Fibroblast of upper back skin (primary cell): Measurements from ENCODE around the gene HEATR5A.
"Not testable (repeated sequence)": the region's sequence is repeated elsewhere in the genome, so short reads cannot be mapped to it uniquely, and the experiment has no call there.

Source experiments
- DNase-seq: peaks from one replicate; pipeline ENCODE4 v3.0.0-alpha.2; 2013

HEATR5A gene

GRCh38 chr14:31278883-31279282 is 141.5 kb downstream of the HEATR5A start:
- no peak for DNase-seq

- DNase-seq: no peak
Measured at GRCh38 chr14:31277085-31277484, 143.3 kb downstream of the HEATR5A start.

- not testable (repeated sequence) for DNase-seq
Measured at GRCh38 chr14:31276417-31276816, 143.9 kb downstream of the HEATR5A start.

- DNase-seq: no peak
Measured at GRCh38 chr14:31275731-31276130, 144.6 kb downstream of the HEATR5A start.

GRCh38 chr14:31271648-31272047 is 148.7 kb downstream of the HEATR5A start:
- DNase-seq: no peak

GRCh38 chr14:31270196-31270772 is 150.1 kb downstream of the HEATR5A start:
- DNase-seq: no peak

GRCh38 chr14:31269634-31270195 is 150.6 kb downstream of the HEATR5A start:
- peak; percentile 36 for DNase-seq

- no peak for DNase-seq
Measured at GRCh38 chr14:31268216-31268615, 152.1 kb downstream of the HEATR5A start.

GRCh38 chr14:31266437-31267331 is 153.7 kb downstream of the HEATR5A start:
- no peak for DNase-seq

- no peak for DNase-seq
Measured at GRCh38 chr14:31265701-31266398, 154.5 kb downstream of the HEATR5A start.

- DNase-seq: peak; percentile 99
Measured at GRCh38 chr14:31263485-31264133, 156.7 kb downstream of the HEATR5A start.

GRCh38 chr14:31261859-31262731 is 158.3 kb downstream of the HEATR5A start:
- DNase-seq: peak; percentile 21

- DNase-seq: no peak
Measured at GRCh38 chr14:31261523-31261858, 158.9 kb downstream of the HEATR5A start.

GRCh38 chr14:31259040-31259435 is 161.3 kb downstream of the HEATR5A start:
- not testable (repeated sequence) for DNase-seq

- no peak for DNase-seq
Measured at GRCh38 chr14:31258427-31259039, 161.8 kb downstream of the HEATR5A start.

- DNase-seq: not testable (repeated sequence)
Measured at GRCh38 chr14:31257554-31258426, 162.6 kb downstream of the HEATR5A start.

- no peak for DNase-seq
Measured at GRCh38 chr14:31257244-31257553, 163.2 kb downstream of the HEATR5A start.

GRCh38 chr14:31256534-31257243 is 163.7 kb downstream of the HEATR5A start:
- DNase-seq: no peak

GRCh38 chr14:31255918-31256317 is 164.4 kb downstream of the HEATR5A start:
- DNase-seq: not testable (repeated sequence)

GRCh38 chr14:31255286-31255685 is 165.1 kb downstream of the HEATR5A start:
- no peak for DNase-seq
